CD14-positive monocyte (primary cell): Measurements from ENCODE around the gene GAL. TPM values are rescaled to one million over a fixed set of nuclear protein-coding genes. Genes with fewer than 3 reads are reported as not detected.

Experiments
- DNase-seq, 3 donors: peaks; one replicate each; pipeline ENCODE4 v3.0.0-alpha.2; 2011 to 2022
- H2AFZ ChIP-seq: 2 replicates; pipeline ENCODE4 v1.6.0; 2012; ENCODE audit warnings: mild to moderate bottlenecking, low read depth, low read length, inconsistent platforms; ENCODE audit not compliant: insufficient read depth, poor library complexity, severe bottlenecking
- H3K27ac ChIP-seq, 2 donors: 1 replicate in 1 of 2; 2 replicates in 1 of 2; pipeline ENCODE4 v1.5.1; 2012 to 2013; ENCODE audit warnings: low read length in 2 of 2, control low read depth in 1 of 2, inconsistent platforms in 1 of 2, low read depth in 1 of 2, mild to moderate bottlenecking in 1 of 2
- H3K27me3 ChIP-seq, 2 donors: one replicate each; pipeline versions ENCODE4 v1.6.0 to v1.6.1; 2011 to 2013; ENCODE audit warnings: low read length in 2 of 2; ENCODE audit not compliant: control insufficient read depth in 2 of 2, insufficient read depth in 2 of 2
- H3K36me3 ChIP-seq, 2 donors: replicated peaks in 1 of 2; 1 replicate in 1 of 2; 2 replicates in 1 of 2; pipeline versions ENCODE4 v1.5.1 to v1.6.1; 2012 to 2013; ENCODE audit warnings: low read length in 2 of 2, control low read depth in 1 of 2, inconsistent platforms in 1 of 2, mild to moderate bottlenecking in 1 of 2; ENCODE audit not compliant: insufficient read depth in 2 of 2, control insufficient read depth in 1 of 2
- H3K4me1 ChIP-seq, 2 donors: 1 replicate in 1 of 2; 2 replicates in 1 of 2; pipeline versions ENCODE4 v1.5.1 to v1.6.1; 2012 to 2013; ENCODE audit warnings: low read length in 2 of 2, control low read depth in 1 of 2, inconsistent platforms in 1 of 2, mild to moderate bottlenecking in 1 of 2, moderate library complexity in 1 of 2; ENCODE audit not compliant: insufficient read depth in 2 of 2, control insufficient read depth in 1 of 2
- H3K4me2 ChIP-seq: replicated peaks from 2 replicates; pipeline ENCODE3; 2012; ENCODE audit warnings: low read length, moderate library complexity, mild to moderate bottlenecking; ENCODE audit not compliant: poor library complexity, severe bottlenecking; ENCODE audit errors: extremely low read depth
- H3K4me3 ChIP-seq, 3 experiments: fragments of 200-600 bp in 1 of 3; sonication (generic) in 1 of 3; replicated peaks in 1 of 3; 1 replicate in 2 of 3; 2 replicates in 1 of 3; pipeline ENCODE4 v1.5.1; 2011 to 2013; ENCODE audit warnings: low read length in 3 of 3, mild to moderate bottlenecking in 3 of 3, control low read depth in 2 of 3, low read depth in 2 of 3, inconsistent platforms in 1 of 3, moderate library complexity in 1 of 3
- H3K79me2 ChIP-seq: 2 replicates; pipeline ENCODE4 v1.6.0; 2012; ENCODE audit warnings: mild to moderate bottlenecking, control low read depth, inconsistent platforms, low read length, moderate library complexity; ENCODE audit not compliant: insufficient read depth
- H3K9ac ChIP-seq: 2 replicates; pipeline ENCODE4 v1.6.0; 2017; ENCODE audit warnings: low read length, mild to moderate bottlenecking; ENCODE audit not compliant: insufficient read depth, poor library complexity, severe bottlenecking
- H3K9me3 ChIP-seq, 2 donors: replicated peaks in 1 of 2; 1 replicate in 1 of 2; 2 replicates in 1 of 2; pipeline versions ENCODE4 v1.5.1 to v1.6.1; 2012 to 2013; ENCODE audit warnings: low read length in 2 of 2, control low read depth in 1 of 2; ENCODE audit not compliant: control insufficient read depth in 1 of 2, insufficient read depth in 1 of 2
- H4K20me1 ChIP-seq: 2 replicates; pipeline ENCODE4 v1.6.0; 2012; ENCODE audit warnings: mild to moderate bottlenecking, low read length, control low read depth, moderate library complexity; ENCODE audit not compliant: insufficient read depth
- H3K27ac Mint-ChIP-seq, 7 donors: one replicate each; pipeline ENCODE4 v1.8.0; 2020; ENCODE audit warnings: mild to moderate bottlenecking in 7 of 7, mixed read lengths in 7 of 7, moderate library complexity in 6 of 7, inconsistent platforms in 2 of 7
- H3K27me3 Mint-ChIP-seq, 3 donors: one replicate each; pipeline ENCODE4 v1.8.0; 2021 to 2022; ENCODE audit warnings: low read depth in 3 of 3, mild to moderate bottlenecking in 3 of 3, mixed read lengths in 3 of 3, moderate library complexity in 3 of 3, inconsistent platforms in 1 of 3
- H3K36me3 Mint-ChIP-seq, 2 donors: one replicate each; pipeline ENCODE4 v1.8.0; 2020; ENCODE audit warnings: mixed read lengths in 2 of 2, inconsistent platforms in 1 of 2, mild to moderate bottlenecking in 1 of 2
- H3K4me1 Mint-ChIP-seq: one replicate; pipeline ENCODE4 v1.8.0; 2020; ENCODE audit warnings: mild to moderate bottlenecking, mixed read lengths
- H3K4me3 Mint-ChIP-seq, 2 donors: one replicate each; pipeline ENCODE4 v1.8.0; 2020; ENCODE audit warnings: mild to moderate bottlenecking in 2 of 2, mixed read lengths in 2 of 2, moderate library complexity in 1 of 2
- H3K9me3 Mint-ChIP-seq, 7 donors: one replicate each; pipeline ENCODE4 v1.8.0; 2020 to 2022; ENCODE audit warnings: mixed read lengths in 7 of 7, mild to moderate bottlenecking in 6 of 7, moderate library complexity in 6 of 7, inconsistent platforms in 2 of 7
- CTCF ChIP-seq: fragments of 200-600 bp; IDR thresholded peaks from one replicate; pipeline ENCODE4 v1.8.0; 2022; ENCODE audit warnings: antibody characterized with exemption, mild to moderate bottlenecking
- WGBS: methylation state at CpG from one replicate; pipeline ENCODE4 v1.1.5; 2013; ENCODE audit warnings: missing lambda C conversion rate; ENCODE audit not compliant: insufficient coverage; 5-methylcytosine and 5-hydroxymethylcytosine counted together
- intact Hi-C, 2 donors: fragments of 100-400 bp; cut with micrococcal nuclease; formaldehyde crosslinking; loops; one replicate each; pipeline versions ENCODE4 v1.15.0 to v1.15.1; 2023
- polyA plus RNA-seq, 3 donors: library from polyadenylated mRNA; depleted of rRNA in 1 of 3; unstranded in 2 of 3; stranded (reverse) in 1 of 3; fragments of 300-500 nt in 2 of 3; fragments of >200 nt in 1 of 3; fragmentation: Illumina TruSeq in 2 of 3; gene quantifications; 1 replicate in 2 of 3; 2 replicates in 1 of 3; pipeline ENCODE4 v1.2.3, GENCODE V29; 2012 to 2021

GAL gene
- polyA plus RNA-seq, 3 donors = not detected

GRCh38 chr11:68707527-68707926, 23.2 kb downstream of the GAL start:
- Histone ChIP-seq H3K4me1 (peaks cover 6 to 8% of the 10 kb centered on the region in 2 donors), H3K9me3 (no peaks in the 10 kb centered on the region), H3K27ac (no peak overlapping the region), H2AFZ (no peak overlapping the region), H3K4me2 (no peak overlapping the region), H3K79me2 (no peaks in the 10 kb centered on the region), H3K4me3 (no peak overlapping the region), H3K36me3 (no peaks in the 10 kb centered on the region), H4K20me1 (no peaks in the 10 kb centered on the region), H3K27me3 (no peaks in the 10 kb centered on the region), H3K9ac (no peak overlapping the region)
- no peak for TF ChIP-seq CTCF
- WGBS = no CpG with 5 or more reads among the region's 7 CpGs
- Mint-ChIP-seq H3K4me3 (no peak overlapping the region), H3K27me3 (peaks cover 0 to 5% (median 4%) of the 10 kb centered on the region in 3 donors), H3K4me1 (peaks cover 11% of the 10 kb centered on the region), H3K9me3 (no peaks in the 10 kb centered on the region), H3K36me3 (peaks cover 7 to 8% of the 10 kb centered on the region in 2 donors), H3K27ac (no peak overlapping the region)
- intact Hi-C loops = no loop called here
- no peak for DNase-seq

GRCh38 chr11:68709062-68709461, 24.7 kb downstream of the GAL start:
- H3K4me1 ChIP-seq = peaks cover 6 to 8% of the 10 kb centered on the region in 2 donors
- Mint-ChIP-seq H3K4me3 (no peak overlapping the region), H3K36me3 (peaks cover 7 to 8% of the 10 kb centered on the region in 2 donors), H3K27ac (no peak overlapping the region), H3K9me3 (no peaks in the 10 kb centered on the region), H3K27me3 (peaks cover 0 to 5% (median 4%) of the 10 kb centered on the region in 3 donors), H3K4me1 (peaks cover 11% of the 10 kb centered on the region)
- H3K27ac ChIP-seq = no peak overlapping the region
- H4K20me1 ChIP-seq = no peaks in the 10 kb centered on the region
- intact Hi-C loops = no loop called here
- no peaks in the 10 kb centered on the region for H3K9me3 ChIP-seq
- no peak overlapping the region for H3K4me2 ChIP-seq
- no peak overlapping the region for H3K9ac ChIP-seq
- peak; percentile 8 to 33 (median 12) for DNase-seq
- WGBS = 43% methylated on average over 10 of the region's 12 CpGs
- no peaks in the 10 kb centered on the region for H3K79me2 ChIP-seq
- H3K36me3 ChIP-seq = peaks cover 0 to 5% of the 10 kb centered on the region in 2 donors
- H2AFZ ChIP-seq = peak overlapping the region; percentile 44
- no peak for TF ChIP-seq CTCF
- H3K4me3 ChIP-seq = no peak overlapping the region
- H3K27me3 ChIP-seq = no peaks in the 10 kb centered on the region
